Measurements from ENCODE around the gene TMEM131. TPM values are rescaled to one million over a fixed set of nuclear protein-coding genes. Genes with fewer than 3 reads are reported as not detected.

Gene TMEM131
- total RNA-seq, 6 experiments from 2014 or later = 39.2 to 49.5 (median 45.1) TPM

DNA sequence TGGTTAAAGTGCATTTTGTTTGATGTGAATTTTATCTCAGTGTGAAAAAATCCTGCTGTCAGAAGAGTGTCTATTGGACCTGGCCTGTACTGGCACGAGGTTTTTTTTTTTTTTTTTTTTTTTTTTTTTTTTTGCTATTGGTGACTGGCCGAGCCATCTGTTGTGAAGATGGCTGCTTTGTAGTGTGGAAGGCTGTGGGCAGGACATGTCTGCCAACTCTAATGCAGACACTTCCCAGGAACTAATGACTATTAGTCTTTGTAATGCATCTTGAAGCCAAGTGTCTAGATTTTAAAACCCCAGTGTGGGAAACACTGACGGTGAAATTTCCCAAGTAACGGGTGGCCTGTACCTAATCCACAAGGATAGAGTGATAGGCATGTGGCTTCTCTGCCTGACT, 248.0 kb downstream of the TMEM131 start:
- H3K36me3 Mint-ChIP-seq (ENCODE audit: low read depth) = peaks cover 13% of the 10 kb centered on the region
- H3K9me3 Mint-ChIP-seq = no peaks in the 10 kb centered on the region
- TF ChIP-seq, protein P1, sequence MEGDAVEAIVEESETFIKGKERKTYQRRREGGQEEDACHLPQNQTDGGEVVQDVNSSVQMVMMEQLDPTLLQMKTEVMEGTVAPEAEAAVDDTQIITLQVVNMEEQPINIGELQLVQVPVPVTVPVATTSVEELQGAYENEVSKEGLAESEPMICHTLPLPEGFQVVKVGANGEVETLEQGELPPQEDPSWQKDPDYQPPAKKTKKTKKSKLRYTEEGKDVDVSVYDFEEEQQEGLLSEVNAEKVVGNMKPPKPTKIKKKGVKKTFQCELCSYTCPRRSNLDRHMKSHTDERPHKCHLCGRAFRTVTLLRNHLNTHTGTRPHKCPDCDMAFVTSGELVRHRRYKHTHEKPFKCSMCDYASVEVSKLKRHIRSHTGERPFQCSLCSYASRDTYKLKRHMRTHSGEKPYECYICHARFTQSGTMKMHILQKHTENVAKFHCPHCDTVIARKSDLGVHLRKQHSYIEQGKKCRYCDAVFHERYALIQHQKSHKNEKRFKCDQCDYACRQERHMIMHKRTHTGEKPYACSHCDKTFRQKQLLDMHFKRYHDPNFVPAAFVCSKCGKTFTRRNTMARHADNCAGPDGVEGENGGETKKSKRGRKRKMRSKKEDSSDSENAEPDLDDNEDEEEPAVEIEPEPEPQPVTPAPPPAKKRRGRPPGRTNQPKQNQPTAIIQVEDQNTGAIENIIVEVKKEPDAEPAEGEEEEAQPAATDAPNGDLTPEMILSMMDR (IDR thresholded peaks at IDR 0.05) = no peak
- no peak for DNase-seq
- H3K27ac Mint-ChIP-seq = no peak overlapping the region
- H3K4me1 Mint-ChIP-seq (ENCODE audit: low read depth) = peaks cover 21% of the 10 kb centered on the region
- H3K4me3 Mint-ChIP-seq = no peak overlapping the region
- H3K27me3 Mint-ChIP-seq (ENCODE audit: insufficient read depth) = peaks cover 4% of the 10 kb centered on the region; the same call in 1 of the 2 replicates

DNA sequence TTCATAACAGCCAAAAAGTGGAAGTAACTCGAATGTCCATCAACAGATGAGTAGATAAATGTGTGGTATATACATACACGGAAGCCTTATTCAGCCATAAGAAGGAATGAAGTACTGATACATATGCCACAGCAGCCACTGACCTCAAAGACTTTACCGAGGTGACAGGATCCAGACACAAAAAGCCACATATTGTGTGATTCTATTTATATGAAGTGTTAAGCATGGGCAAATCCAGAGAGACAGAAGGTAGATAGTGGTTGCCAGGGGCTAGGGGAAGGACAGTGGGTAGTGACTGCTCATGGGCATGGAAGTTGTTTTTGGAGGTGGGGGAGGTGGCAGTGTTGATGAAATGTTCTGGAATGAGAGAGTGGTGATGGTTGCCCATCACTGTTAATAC, 248.5 kb downstream of the TMEM131 start:
- H3K4me1 Mint-ChIP-seq (ENCODE audit: low read depth) = peaks cover 21% of the 10 kb centered on the region
- H3K36me3 Mint-ChIP-seq (ENCODE audit: low read depth) = peaks cover 13% of the 10 kb centered on the region
- no peaks in the 10 kb centered on the region for H3K9me3 Mint-ChIP-seq
- peaks cover 4% of the 10 kb centered on the region; the same call in 1 of the 2 replicates for H3K27me3 Mint-ChIP-seq (ENCODE audit: insufficient read depth)
- DNase-seq = no peak
- no peak overlapping the region for H3K4me3 Mint-ChIP-seq
- TF ChIP-seq, protein P1 (IDR thresholded peaks at IDR 0.05) = no peak
- H3K27ac Mint-ChIP-seq = no peak overlapping the region

DNA sequence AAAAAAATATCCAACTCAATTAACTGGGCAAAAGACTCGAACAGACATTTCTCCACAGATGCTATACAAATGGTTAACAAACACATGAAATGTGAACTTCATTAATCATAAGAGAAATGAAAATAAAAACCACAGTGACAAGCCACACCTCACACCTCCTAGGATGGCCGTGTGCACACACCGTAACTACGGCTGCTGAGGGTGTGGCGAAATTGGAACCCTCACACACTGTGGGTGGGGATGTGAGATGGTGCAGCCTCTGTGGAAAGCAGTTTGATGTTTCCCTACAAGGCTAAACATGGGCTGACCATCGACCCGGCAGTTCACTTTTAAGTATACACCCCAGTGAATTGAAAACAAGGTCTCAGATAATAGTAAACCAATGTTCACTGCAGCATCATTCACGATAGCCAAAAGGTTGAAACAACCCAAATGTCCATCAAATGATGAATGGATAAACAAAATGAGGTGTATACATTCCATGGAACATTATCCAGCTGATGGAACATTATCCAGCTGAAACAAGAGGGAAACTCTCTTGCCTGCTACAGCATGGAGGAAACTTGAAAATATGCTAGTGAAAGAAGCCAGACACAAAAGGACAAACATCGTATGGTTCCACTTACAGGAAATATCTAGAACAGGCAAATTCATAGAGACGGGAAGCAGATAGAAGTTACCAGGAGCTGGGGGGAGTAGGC, 250.1 kb downstream of the TMEM131 start:
- H3K27ac Mint-ChIP-seq = no peak overlapping the region
- TF ChIP-seq, protein P1 (IDR thresholded peaks at IDR 0.05) = no peak
- DNase-seq = no peak

DNA sequence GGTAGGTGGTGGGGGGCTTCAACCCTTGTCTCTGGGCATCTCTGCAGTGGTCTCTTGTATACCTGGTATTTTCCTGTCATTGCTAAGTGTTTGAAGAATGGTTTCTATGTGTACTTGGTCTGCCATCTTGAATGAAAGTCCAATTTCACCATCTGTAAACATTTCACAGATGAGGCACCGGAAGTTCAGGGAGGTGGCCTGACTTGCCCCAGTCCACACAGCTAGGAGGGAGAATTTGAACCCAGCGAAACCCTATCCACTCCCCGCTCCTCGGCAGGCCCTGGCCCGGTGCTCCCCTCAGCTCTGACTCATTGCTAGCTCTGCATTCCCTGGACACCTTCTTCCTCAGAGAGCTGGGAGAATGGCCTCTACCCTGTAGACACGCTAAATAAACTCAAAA, 251.8 kb downstream of the TMEM131 start:
- Mint-ChIP-seq H3K36me3 (ENCODE audit: low read depth) (peaks cover 13% of the 10 kb centered on the region), H3K27me3 (ENCODE audit: insufficient read depth) (peaks cover 4% of the 10 kb centered on the region), H3K4me1 (ENCODE audit: low read depth) (peaks cover 27% of the 10 kb centered on the region), H3K9me3 (no peaks in the 10 kb centered on the region), H3K4me3 (no peak overlapping the region), H3K27ac (no peak overlapping the region)
- TF ChIP-seq, protein P1 (IDR thresholded peaks at IDR 0.05) = no peak
- DNase-seq = no peak

More for the DNA sequence above, 250.1 kb downstream of the TMEM131 start:
- H3K27me3 Mint-ChIP-seq (ENCODE audit: insufficient read depth) = peaks cover 6% of the 10 kb centered on the region
- H3K9me3 Mint-ChIP-seq = no peaks in the 10 kb centered on the region
- H3K36me3 Mint-ChIP-seq (ENCODE audit: low read depth) = peaks cover 13% of the 10 kb centered on the region
- peaks cover 24% of the 10 kb centered on the region for H3K4me1 Mint-ChIP-seq (ENCODE audit: low read depth)
- no peak overlapping the region for H3K4me3 Mint-ChIP-seq

DNA sequence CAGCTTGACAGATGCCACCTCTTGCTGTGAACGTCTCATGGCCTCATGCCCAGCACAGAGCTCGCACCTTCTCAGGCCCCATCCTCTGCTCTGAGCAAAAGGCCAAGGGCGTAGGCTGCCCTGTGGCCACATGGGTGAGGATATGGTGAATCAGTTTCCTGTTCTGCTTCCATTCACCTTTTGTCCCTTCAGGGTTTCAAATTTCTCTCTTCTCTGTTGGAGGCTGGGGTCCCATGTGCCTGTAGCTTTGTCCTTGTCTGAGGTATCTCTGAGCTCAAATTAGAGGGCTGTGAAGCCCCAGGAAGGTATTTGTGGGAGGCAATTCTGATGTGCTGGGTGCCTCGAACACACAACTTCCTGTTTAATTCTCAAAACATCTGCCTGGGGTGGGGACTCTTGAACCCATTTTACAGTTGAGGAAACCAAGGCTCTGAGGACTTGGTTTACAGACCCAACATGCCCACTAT, 253.3 kb downstream of the TMEM131 start:
- Mint-ChIP-seq H3K4me1 (ENCODE audit: low read depth) (peaks cover 24% of the 10 kb centered on the region), H3K9me3 (no peaks in the 10 kb centered on the region), H3K27ac (no peak overlapping the region), H3K36me3 (ENCODE audit: low read depth) (peaks cover 13% of the 10 kb centered on the region), H3K4me3 (no peak overlapping the region), H3K27me3 (ENCODE audit: insufficient read depth) (peaks cover 9% of the 10 kb centered on the region)
- TF ChIP-seq, protein P1 (IDR thresholded peaks at IDR 0.05) = no peak
- DNase-seq = no peak
